GM06990 (cell line): ENCODE results near the gene BCAR3.
"Not testable (repeated sequence)": the region's sequence is repeated elsewhere in the genome, so short reads cannot be mapped to it uniquely, and the experiment has no call there.

Source experiments
- DNase-seq: peaks from one replicate; pipeline ENCODE4 v3.0.0-alpha.2; 2011; ENCODE audit not compliant: insufficient read length; ENCODE audit errors: extremely low read depth
- H3K27me3 ChIP-seq: replicated peaks from 2 replicates; pipeline ENCODE4 v1.6.0; 2011; ENCODE audit warnings: low read length; ENCODE audit not compliant: control insufficient read depth, insufficient read depth
- H3K36me3 ChIP-seq: 2 replicates; pipeline ENCODE4 v1.5.1; 2011; ENCODE audit warnings: low read length; ENCODE audit not compliant: control insufficient read depth, insufficient read depth
- H3K4me3 ChIP-seq: replicated peaks from 2 replicates; pipeline ENCODE4 v1.5.1; 2011; ENCODE audit warnings: low read depth, mild to moderate bottlenecking, control low read depth, low read length
- TF ChIP-seq, protein P1 (sequence below): IDR thresholded peaks from 2 replicates; pipeline ENCODE4 v1.5.1; 2011; ENCODE audit warnings: low read length, control low read depth, mild to moderate bottlenecking, inconsistent platforms; ENCODE audit not compliant: insufficient read depth, poor library complexity, severe bottlenecking

BCAR3 gene

GRCh38 chr1:93594603-93594880 lies 87.1 kb downstream of the BCAR3 start:
- no peak for DNase-seq
- TF ChIP-seq, protein P1, sequence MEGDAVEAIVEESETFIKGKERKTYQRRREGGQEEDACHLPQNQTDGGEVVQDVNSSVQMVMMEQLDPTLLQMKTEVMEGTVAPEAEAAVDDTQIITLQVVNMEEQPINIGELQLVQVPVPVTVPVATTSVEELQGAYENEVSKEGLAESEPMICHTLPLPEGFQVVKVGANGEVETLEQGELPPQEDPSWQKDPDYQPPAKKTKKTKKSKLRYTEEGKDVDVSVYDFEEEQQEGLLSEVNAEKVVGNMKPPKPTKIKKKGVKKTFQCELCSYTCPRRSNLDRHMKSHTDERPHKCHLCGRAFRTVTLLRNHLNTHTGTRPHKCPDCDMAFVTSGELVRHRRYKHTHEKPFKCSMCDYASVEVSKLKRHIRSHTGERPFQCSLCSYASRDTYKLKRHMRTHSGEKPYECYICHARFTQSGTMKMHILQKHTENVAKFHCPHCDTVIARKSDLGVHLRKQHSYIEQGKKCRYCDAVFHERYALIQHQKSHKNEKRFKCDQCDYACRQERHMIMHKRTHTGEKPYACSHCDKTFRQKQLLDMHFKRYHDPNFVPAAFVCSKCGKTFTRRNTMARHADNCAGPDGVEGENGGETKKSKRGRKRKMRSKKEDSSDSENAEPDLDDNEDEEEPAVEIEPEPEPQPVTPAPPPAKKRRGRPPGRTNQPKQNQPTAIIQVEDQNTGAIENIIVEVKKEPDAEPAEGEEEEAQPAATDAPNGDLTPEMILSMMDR: no peak
- Histone ChIP-seq H3K4me3 (no peak overlapping the region), H3K36me3 (no peaks in the 10 kb centered on the region; the same call in 1 of the 2 replicates), H3K27me3 (no peaks in the 10 kb centered on the region)

- no peak for DNase-seq
- H3K36me3 ChIP-seq: no peaks in the 10 kb centered on the region; the same call in none of the 2 replicates
- TF ChIP-seq, protein P1: no peak
- no peak overlapping the region for H3K4me3 ChIP-seq
- no peaks in the 10 kb centered on the region for H3K27me3 ChIP-seq
These were observed 87.6 kb downstream of the BCAR3 start for GRCh38 chr1:93593854-93594602.

GRCh38 chr1:93592551-93592949 lies 89.1 kb downstream of the BCAR3 start:
- no peak for DNase-seq
- no peaks in the 10 kb centered on the region; the same call in none of the 2 replicates for H3K36me3 ChIP-seq
- TF ChIP-seq, protein P1: no peak
- H3K4me3 ChIP-seq: no peak overlapping the region
- no peaks in the 10 kb centered on the region for H3K27me3 ChIP-seq

GRCh38 chr1:93591676-93592550 lies 89.7 kb downstream of the BCAR3 start:
- H3K36me3 ChIP-seq: no peaks in the 10 kb centered on the region; the same call in none of the 2 replicates
- TF ChIP-seq, protein P1: no peak
- DNase-seq: peak; percentile 75
- H3K27me3 ChIP-seq: no peaks in the 10 kb centered on the region
- H3K4me3 ChIP-seq: no peak overlapping the region

- DNase-seq, H3K36me3 ChIP-seq, H3K27me3 ChIP-seq, H3K4me3 ChIP-seq: not testable (repeated sequence)
These were observed 90.4 kb downstream of the BCAR3 start for GRCh38 chr1:93591291-93591675.

DNA sequence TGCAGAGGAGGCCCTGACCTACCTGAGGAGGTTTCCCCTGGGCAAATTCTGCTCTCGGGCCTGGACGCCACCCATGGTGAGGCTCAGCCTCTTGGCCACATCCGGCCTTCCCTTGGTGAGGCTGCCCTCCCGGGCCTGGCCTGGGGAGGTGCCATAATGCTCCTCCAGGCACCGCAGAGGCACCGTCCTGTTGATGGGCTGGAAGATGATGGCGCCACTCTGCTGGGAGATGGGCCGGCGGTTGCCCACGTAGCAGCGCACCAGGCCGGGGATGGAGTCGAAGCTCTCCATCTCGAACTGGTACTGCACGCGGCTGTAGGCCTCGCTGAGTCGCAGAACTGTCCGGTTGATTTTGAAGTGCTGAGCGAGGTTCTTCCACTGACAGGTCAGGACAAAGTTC lies 92.7 kb downstream of the BCAR3 start:
- Histone ChIP-seq H3K27me3 (no peaks in the 10 kb centered on the region), H3K36me3 (no peaks in the 10 kb centered on the region; the same call in none of the 2 replicates), H3K4me3 (no peak overlapping the region)
- TF ChIP-seq, protein P1: no peak
- no peak for DNase-seq
